Hepatocyte (in vitro differentiated cells): ENCODE measurements around the gene TANC1. TPM values are rescaled to one million over a fixed set of nuclear protein-coding genes. Genes with fewer than 3 reads are reported as not detected.

Experiments
- DNase-seq: peaks from one replicate; pipeline ENCODE4 v3.0.0-alpha.2; 2016; ENCODE audit warnings: low spot score
- H2AFZ ChIP-seq: fragments of 200-600 bp; sonication (generic); 2 replicates; pipeline ENCODE4 v1.6.0; 2016; ENCODE audit warnings: antibody characterized with exemption, mild to moderate bottlenecking
- H3K27ac ChIP-seq: fragments of 200-600 bp; sonication (generic); 2 replicates; pipeline ENCODE4 v1.5.1; 2016; ENCODE audit warnings: mild to moderate bottlenecking
- H3K27me3 ChIP-seq: fragments of 200-600 bp; sonication (generic); 2 replicates; pipeline ENCODE4 v1.6.1; 2016
- H3K36me3 ChIP-seq: fragments of 200-600 bp; sonication (generic); replicated peaks from 2 replicates; pipeline ENCODE4 v1.5.1; 2016; ENCODE audit warnings: low read depth; ENCODE audit not compliant: insufficient read depth
- H3K4me1 ChIP-seq: fragments of 200-600 bp; sonication (generic); 2 replicates; pipeline ENCODE4 v1.5.1; 2016; ENCODE audit warnings: mild to moderate bottlenecking, moderate library complexity; ENCODE audit not compliant: insufficient read depth
- H3K4me2 ChIP-seq: fragments of 200-600 bp; sonication (generic); 2 replicates; pipeline ENCODE4 v1.6.0; 2016
- H3K4me3 ChIP-seq: fragments of 200-600 bp; sonication (generic); 2 replicates; pipeline ENCODE4 v1.5.1; 2016; ENCODE audit warnings: mild to moderate bottlenecking
- H3K79me2 ChIP-seq: fragments of 200-600 bp; sonication (generic); 2 replicates; pipeline ENCODE4 v1.6.0; 2017; ENCODE audit warnings: mild to moderate bottlenecking
- H3K9me2 ChIP-seq: fragments of 200-600 bp; sonication (generic); replicated peaks from 2 replicates; pipeline ENCODE4 v1.6.0; 2017; ENCODE audit warnings: mild to moderate bottlenecking; ENCODE audit not compliant: insufficient read depth
- H3K9me3 ChIP-seq: fragments of 200-600 bp; sonication (generic); 2 replicates; pipeline ENCODE4 v1.5.1; 2016; ENCODE audit warnings: low read depth, mild to moderate bottlenecking
- H4K20me1 ChIP-seq: fragments of 200-600 bp; sonication (generic); 2 replicates; pipeline ENCODE4 v1.6.0; 2016; ENCODE audit warnings: mild to moderate bottlenecking; ENCODE audit not compliant: insufficient read depth, poor library complexity, severe bottlenecking
- EZH2 ChIP-seq: fragments of 200-600 bp; sonication (generic); IDR thresholded peaks from 2 replicates; pipeline ENCODE4 v1.6.1; 2016; ENCODE audit warnings: antibody characterized with exemption, mild to moderate bottlenecking, borderline replicate concordance
- EZH2phosphoT487 ChIP-seq: fragments of 200-600 bp; sonication (generic); IDR thresholded peaks from one replicate; pipeline ENCODE4 v1.6.1; 2018; ENCODE audit warnings: antibody characterized with exemption, mild to moderate bottlenecking, low read depth, moderate library complexity; ENCODE audit not compliant: unreplicated experiment, severe bottlenecking
- WGBS: methylation state at CpG from one replicate; pipeline ENCODE4 v1.1.6; 2016; ENCODE audit warnings: low lambda C conversion rate; ENCODE audit errors: missing lambda C conversion rate; 5-methylcytosine and 5-hydroxymethylcytosine counted together
- polyA plus RNA-seq: library from polyadenylated mRNA; unstranded; fragments of >200 nt; fragmentation: Nextera tagmentation; extraction: Ambion mirVana; gene quantifications from 2 replicates; pipeline ENCODE4 v1.2.1, GENCODE V29; 2016
- total RNA-seq: library from RNA; depleted of rRNA; stranded (reverse); fragments of >200 nt; gene quantifications from 2 replicates; pipeline ENCODE4 v1.2.3, GENCODE V29; 2014
- TF ChIP-seq, protein P1 (sequence below): fragments of 200-600 bp; sonication (generic); IDR thresholded peaks from 2 replicates; pipeline ENCODE4 v1.5.1; 2016; ENCODE audit warnings: antibody characterized with exemption, mild to moderate bottlenecking; ENCODE audit not compliant: poor library complexity

Gene TANC1
- total and polyA plus RNA-seq, 2 experiments from 2014 or later: 8.3 to 18.5 TPM

DNA sequence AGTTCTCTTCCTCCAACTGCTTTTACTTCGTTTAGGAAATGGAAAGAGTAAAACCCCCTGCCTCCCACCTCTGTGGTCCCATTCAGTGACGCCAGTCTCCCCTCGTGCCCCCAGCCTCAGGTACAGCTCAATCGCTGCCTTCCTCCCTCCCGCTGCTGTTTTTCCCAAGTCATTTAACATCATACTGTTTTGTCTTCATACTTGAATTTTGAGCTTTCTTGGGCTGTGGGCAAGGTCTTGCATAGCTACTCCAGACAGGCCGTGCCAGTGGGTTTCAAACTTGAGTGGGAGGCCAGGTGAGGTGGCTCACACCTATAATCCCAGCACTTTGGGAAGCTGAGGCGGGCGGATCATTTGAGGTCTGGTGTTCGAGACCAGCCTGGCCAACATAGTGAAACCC, 155.3 kb downstream of the TANC1 start:
- Histone ChIP-seq H3K36me3 (no peaks in the 10 kb centered on the region), H3K9me2 (no peaks in the 10 kb centered on the region), H4K20me1 (no peaks in the 10 kb centered on the region), H3K4me2 (no peak overlapping the region), H3K4me3 (no peak overlapping the region), H3K9me3 (no peaks in the 10 kb centered on the region), H3K4me1 (peaks cover 17% of the 10 kb centered on the region), H3K27ac (peak overlapping the region; percentile 91), H3K79me2 (peaks cover 33% of the 10 kb centered on the region), H3K27me3 (no peaks in the 10 kb centered on the region), H2AFZ (no peak overlapping the region)
- TF ChIP-seq EZH2 (no peak), EZH2phosphoT487 (no peak)
- TF ChIP-seq, protein P1, sequence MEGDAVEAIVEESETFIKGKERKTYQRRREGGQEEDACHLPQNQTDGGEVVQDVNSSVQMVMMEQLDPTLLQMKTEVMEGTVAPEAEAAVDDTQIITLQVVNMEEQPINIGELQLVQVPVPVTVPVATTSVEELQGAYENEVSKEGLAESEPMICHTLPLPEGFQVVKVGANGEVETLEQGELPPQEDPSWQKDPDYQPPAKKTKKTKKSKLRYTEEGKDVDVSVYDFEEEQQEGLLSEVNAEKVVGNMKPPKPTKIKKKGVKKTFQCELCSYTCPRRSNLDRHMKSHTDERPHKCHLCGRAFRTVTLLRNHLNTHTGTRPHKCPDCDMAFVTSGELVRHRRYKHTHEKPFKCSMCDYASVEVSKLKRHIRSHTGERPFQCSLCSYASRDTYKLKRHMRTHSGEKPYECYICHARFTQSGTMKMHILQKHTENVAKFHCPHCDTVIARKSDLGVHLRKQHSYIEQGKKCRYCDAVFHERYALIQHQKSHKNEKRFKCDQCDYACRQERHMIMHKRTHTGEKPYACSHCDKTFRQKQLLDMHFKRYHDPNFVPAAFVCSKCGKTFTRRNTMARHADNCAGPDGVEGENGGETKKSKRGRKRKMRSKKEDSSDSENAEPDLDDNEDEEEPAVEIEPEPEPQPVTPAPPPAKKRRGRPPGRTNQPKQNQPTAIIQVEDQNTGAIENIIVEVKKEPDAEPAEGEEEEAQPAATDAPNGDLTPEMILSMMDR: no peak
- 93% methylated on average over 9 of the region's 9 CpGs for WGBS
- DNase-seq: no peak

DNA sequence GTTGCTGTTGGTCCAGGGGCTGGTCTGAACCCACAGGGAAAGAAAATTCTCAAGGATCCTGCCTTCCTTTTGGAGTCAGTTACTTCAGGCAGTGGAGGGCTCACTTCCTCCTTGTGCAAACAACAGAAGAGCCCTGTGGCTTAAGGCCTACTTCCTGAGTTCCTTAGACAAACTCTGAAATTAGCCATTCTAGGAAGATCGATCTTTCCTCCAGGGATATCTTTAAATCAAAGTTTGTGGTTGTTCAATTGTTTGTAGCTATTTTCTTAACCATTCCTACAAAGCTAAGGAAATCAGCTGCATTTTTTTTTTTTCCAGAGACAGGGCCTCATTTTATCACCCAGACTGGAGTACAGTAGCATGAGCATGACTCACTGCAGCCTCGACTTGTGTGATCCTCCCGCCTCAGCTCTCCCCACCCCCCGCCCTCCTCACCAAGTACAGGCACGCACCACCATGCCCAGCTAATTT, 156.0 kb downstream of the TANC1 start:
- H3K27me3 ChIP-seq: no peaks in the 10 kb centered on the region
- no peaks in the 10 kb centered on the region for H4K20me1 ChIP-seq
- no peak overlapping the region for H3K4me3 ChIP-seq
- H3K9me3 ChIP-seq: no peaks in the 10 kb centered on the region
- WGBS: 2% methylated on average over 4 of the region's 5 CpGs
- H3K4me1 ChIP-seq: peaks cover 17% of the 10 kb centered on the region
- H3K79me2 ChIP-seq: peaks cover 33% of the 10 kb centered on the region
- H2AFZ ChIP-seq: no peak overlapping the region
- DNase-seq: peak; percentile 89
- no peaks in the 10 kb centered on the region for H3K36me3 ChIP-seq
- H3K9me2 ChIP-seq: no peaks in the 10 kb centered on the region
- H3K27ac ChIP-seq: peak overlapping the region; percentile 91
- peak overlapping the region; percentile 54 for H3K4me2 ChIP-seq
- TF ChIP-seq EZH2phosphoT487 (no peak), EZH2 (no peak)
- TF ChIP-seq, protein P1: no peak

DNA sequence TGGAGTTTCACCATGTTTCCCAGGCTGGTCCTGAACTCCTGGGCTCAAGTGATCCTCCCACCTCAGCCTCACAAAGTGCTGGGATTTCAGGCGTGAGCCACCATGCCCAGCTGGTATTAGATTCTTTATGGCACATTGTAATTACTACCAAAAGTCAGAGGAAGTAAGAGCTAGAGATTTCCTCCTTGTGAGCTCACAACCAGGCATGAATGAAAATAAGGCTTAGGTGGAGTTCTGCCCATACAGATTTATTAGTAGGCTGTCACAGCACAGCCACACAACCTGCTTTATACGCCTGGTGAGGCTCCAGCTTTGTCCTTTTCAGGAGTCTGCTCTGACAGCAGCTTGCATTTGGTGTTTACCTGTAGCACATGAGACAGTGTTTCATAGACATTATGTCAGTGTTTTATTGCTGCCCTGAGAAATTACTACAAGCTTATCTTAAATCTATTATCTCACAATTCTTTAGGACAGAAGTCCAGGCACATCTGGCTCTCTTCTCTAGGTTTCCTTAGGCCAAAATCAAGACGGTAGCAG, 156.6 kb downstream of the TANC1 start:
- H3K4me1 ChIP-seq: peaks cover 17% of the 10 kb centered on the region
- no peak for TF ChIP-seq EZH2phosphoT487
- TF ChIP-seq EZH2: no peak
- H3K4me3 ChIP-seq: no peak overlapping the region
- no peaks in the 10 kb centered on the region for H3K9me3 ChIP-seq
- peaks cover 36% of the 10 kb centered on the region for H3K79me2 ChIP-seq
- no peaks in the 10 kb centered on the region for H3K27me3 ChIP-seq
- H2AFZ ChIP-seq: no peak overlapping the region
- H3K27ac ChIP-seq: peak overlapping the region; percentile 91
- H3K4me2 ChIP-seq: peak overlapping the region; percentile 54
- H3K36me3 ChIP-seq: no peaks in the 10 kb centered on the region
- H3K9me2 ChIP-seq: no peaks in the 10 kb centered on the region
- 54% methylated on average over 3 of the region's 3 CpGs for WGBS
- no peaks in the 10 kb centered on the region for H4K20me1 ChIP-seq
- peak; percentile 59 for DNase-seq

DNA sequence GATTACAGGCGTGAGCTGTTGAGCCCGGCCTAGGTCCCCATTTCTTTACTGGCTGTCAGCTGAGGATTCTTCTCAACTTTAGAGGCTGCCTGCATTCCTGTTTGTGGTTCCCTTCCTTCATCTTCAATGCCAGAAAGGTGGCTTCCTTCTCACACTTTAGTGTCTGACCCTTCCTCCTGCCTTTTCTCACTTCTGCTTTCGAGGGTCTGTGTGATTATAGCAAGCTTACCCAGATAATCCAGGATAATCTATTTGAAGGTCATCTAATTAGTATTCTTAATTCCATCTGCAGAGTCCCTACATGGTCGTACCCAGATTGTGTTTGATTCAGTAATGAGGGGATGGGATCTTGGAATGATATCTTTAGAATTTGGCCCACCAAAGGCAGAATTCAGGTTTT, 157.4 kb downstream of the TANC1 start:
- 92% methylated on average over 4 of the region's 4 CpGs for WGBS
- H2AFZ ChIP-seq: no peak overlapping the region
- peaks cover 19% of the 10 kb centered on the region for H3K4me1 ChIP-seq
- TF ChIP-seq, protein P1: no peak
- TF ChIP-seq EZH2 (no peak), EZH2phosphoT487 (no peak)
- peaks cover 41% of the 10 kb centered on the region for H3K79me2 ChIP-seq
- no peaks in the 10 kb centered on the region for H3K36me3 ChIP-seq
- no peaks in the 10 kb centered on the region for H3K27me3 ChIP-seq
- no peak for DNase-seq
- peak overlapping the region; percentile 91 for H3K27ac ChIP-seq
- no peak overlapping the region for H3K4me2 ChIP-seq
- H3K9me3 ChIP-seq: no peaks in the 10 kb centered on the region
- H3K9me2 ChIP-seq: no peaks in the 10 kb centered on the region
- H4K20me1 ChIP-seq: no peaks in the 10 kb centered on the region
- no peak overlapping the region for H3K4me3 ChIP-seq
